NCI-H2081 treated with DMSO at 0.1 percent for 48 hours (cell line): ENCODE results near the gene RPL39L.

Experiments
- DNase-seq: peaks from one replicate; lab custom pipeline; 2025; lab: John Stamatoyannopoulos, UW

The RPL39L gene

GRCh38 chr3:187093320-187093719 lies 46.0 kb downstream of the RPL39L start:
- no peak for DNase-seq

GRCh38 chr3:187088701-187089100 lies 50.6 kb downstream of the RPL39L start:
- no peak for DNase-seq

- DNase-seq, result no peak
These were observed 52.5 kb downstream of the RPL39L start for GRCh38 chr3:187086831-187087230.

- no peak for DNase-seq
These were observed 53.4 kb downstream of the RPL39L start for GRCh38 chr3:187085933-187086332.

- DNase-seq, result no peak
These were observed 54.2 kb downstream of the RPL39L start for GRCh38 chr3:187085021-187085666.

GRCh38 chr3:187084580-187084979 lies 54.7 kb downstream of the RPL39L start:
- DNase-seq, result no peak

- no peak for DNase-seq
These were observed 55.2 kb downstream of the RPL39L start for GRCh38 chr3:187084126-187084525.

- DNase-seq, result no peak
These were observed 56.4 kb downstream of the RPL39L start for GRCh38 chr3:187082758-187083375.

- no peak for DNase-seq
These were observed 58.4 kb downstream of the RPL39L start for GRCh38 chr3:187080799-187081450.

- DNase-seq, result no peak
These were observed 59.9 kb downstream of the RPL39L start for GRCh38 chr3:187079090-187080022.

GRCh38 chr3:187077537-187077936 lies 61.8 kb downstream of the RPL39L start:
- no peak for DNase-seq

- no peak for DNase-seq
These were observed 62.2 kb downstream of the RPL39L start for GRCh38 chr3:187077085-187077484.

GRCh38 chr3:187076297-187076696 lies 63.0 kb downstream of the RPL39L start:
- no peak for DNase-seq

GRCh38 chr3:187074846-187075245 lies 64.5 kb downstream of the RPL39L start:
- no peak for DNase-seq

GRCh38 chr3:187073581-187074098 lies 65.7 kb downstream of the RPL39L start:
- no peak for DNase-seq

GRCh38 chr3:187072511-187072910 lies 66.8 kb downstream of the RPL39L start:
- DNase-seq, result no peak

- no peak for DNase-seq
These were observed 67.2 kb downstream of the RPL39L start for GRCh38 chr3:187072102-187072501.
